A549 treated with Mapracorat at 1 μM for 4 hours (cell line): ENCODE results near the gene FCRLA. TPM values are rescaled to one million over a fixed set of nuclear protein-coding genes. Genes with fewer than 3 reads are reported as not detected.

ENCODE experiments used
- total RNA-seq: library from RNA; stranded (reverse); fragments of 200-300 nt; extraction: Qiagen RNA extraction; gene quantifications from 5 replicates; pipeline ENCODE4 v1.2.3, GENCODE V29; 2022

Gene FCRLA
- total RNA-seq, result not detected in 5 replicates

GRCh38 chr1:161706482-161707347 is at the start of gene FCRLA:
Gene FCRLA (plus strand): TSS chr1:161707229. CDS start chr1:161707265, 36 bp downstream.

GRCh38 chr1:161662684-161663339 is 44.2 kb upstream of the FCRLA start, which contains the start of gene FCGR2B:
Gene FCGR2B (plus strand): TSS chr1:161663143. CDS start chr1:161663242, 99 bp downstream.

GRCh38 chr1:161720956-161721737 is 14.1 kb downstream of the FCRLA start, which contains the start of gene FCRLB:
Gene FCRLB (plus strand): TSS chr1:161721544. CDS start chr1:161722673, 1,129 bp downstream.

GRCh38 chr1:161749509-161750407 is 42.7 kb downstream of the FCRLA start, which contains the start of gene DUSP12:
Gene DUSP12 (plus strand): TSS chr1:161749786. CDS start chr1:161749802, 16 bp downstream.

Other genes starting within 250 kb of the FCRLA start
- gene FCGR2A, start 201.8 kb upstream of the FCRLA start, total RNA-seq, result not detected in 5 replicates
- gene HSPA6, start 182.7 kb upstream of the FCRLA start, total RNA-seq, result 1.3 to 8.3 TPM (median 1.7 TPM) in 5 replicates
- gene FCGR3A, start 157.4 kb upstream of the FCRLA start, total RNA-seq, result not detected in 5 replicates
- gene FCGR3B, start 76.1 kb upstream of the FCRLA start, total RNA-seq, result not detected in 5 replicates
- gene FCGR2B, start 44.1 kb upstream of the FCRLA start, total RNA-seq, result not detected in 5 replicates
- 1.3 to 2.1 TPM (median 1.6 TPM) in 5 replicates for gene FCRLB, start 14.3 kb downstream of the FCRLA start, total RNA-seq
- gene DUSP12, start 42.6 kb downstream of the FCRLA start, total RNA-seq, result 45.6 to 51.8 TPM (median 48.1 TPM) in 5 replicates
- 12.3 to 14.9 TPM (median 14.4 TPM) in 5 replicates for gene ATF6, start 59.1 kb downstream of the FCRLA start, total RNA-seq